Mesodermal cell (in vitro differentiated cells): ENCODE results near the gene DNAJC16. TPM values are rescaled to one million over a fixed set of nuclear protein-coding genes. Genes with fewer than 3 reads are reported as not detected.
A peak's percentile ranks its signal among the peaks of the same experiment; 100 is the strongest.
"Not testable (repeated sequence)": the region's sequence is repeated elsewhere in the genome, so short reads cannot be mapped to it uniquely, and the experiment has no call there.

Source experiments
- H3K27ac ChIP-seq: 2 replicates; pipeline ENCODE4 v1.7.0; 2013; ENCODE audit warnings: mild to moderate bottlenecking, low read depth, low read length, moderate library complexity; ENCODE audit not compliant: severe bottlenecking
- H3K36me3 ChIP-seq: 2 replicates; pipeline ENCODE4 v1.7.1; 2013; ENCODE audit warnings: mild to moderate bottlenecking, low read length, moderate library complexity; ENCODE audit not compliant: control insufficient read depth, insufficient read depth
- H3K4me1 ChIP-seq: one replicate; pipeline ENCODE4 v1.7.1; 2013; ENCODE audit warnings: mild to moderate bottlenecking, low read length; ENCODE audit not compliant: insufficient read depth, control insufficient read depth, poor library complexity, severe bottlenecking
- H3K4me3 ChIP-seq: 2 replicates; pipeline ENCODE4 v1.7.0; 2013; ENCODE audit warnings: low read length, control low read depth, mild to moderate bottlenecking; ENCODE audit not compliant: insufficient read depth, poor library complexity, severe bottlenecking; ENCODE audit errors: extremely low read depth
- H3K9me3 ChIP-seq: 2 replicates; pipeline ENCODE4 v1.7.1; 2013; ENCODE audit warnings: mild to moderate bottlenecking, low read length, moderate library complexity; ENCODE audit not compliant: control insufficient read depth
- WGBS, 2 experiments: methylation state at CpG; one replicate each; pipeline ENCODE4 v1.1.5; 2013; ENCODE audit warnings: missing lambda C conversion rate in 2 of 2; ENCODE audit not compliant: insufficient coverage in 2 of 2; 5-methylcytosine and 5-hydroxymethylcytosine counted together
- polyA plus RNA-seq, 2 experiments: library from polyadenylated mRNA; stranded (reverse); fragments of 50-300 nt; gene quantifications; one replicate each; pipeline ENCODE4 v1.2.3, GENCODE V29; 2013

Gene DNAJC16
- polyA plus RNA-seq (2013, experiment 1 of 2) = 9.5 TPM
- polyA plus RNA-seq (2013, experiment 2 of 2) = 11.8 TPM

DNA sequence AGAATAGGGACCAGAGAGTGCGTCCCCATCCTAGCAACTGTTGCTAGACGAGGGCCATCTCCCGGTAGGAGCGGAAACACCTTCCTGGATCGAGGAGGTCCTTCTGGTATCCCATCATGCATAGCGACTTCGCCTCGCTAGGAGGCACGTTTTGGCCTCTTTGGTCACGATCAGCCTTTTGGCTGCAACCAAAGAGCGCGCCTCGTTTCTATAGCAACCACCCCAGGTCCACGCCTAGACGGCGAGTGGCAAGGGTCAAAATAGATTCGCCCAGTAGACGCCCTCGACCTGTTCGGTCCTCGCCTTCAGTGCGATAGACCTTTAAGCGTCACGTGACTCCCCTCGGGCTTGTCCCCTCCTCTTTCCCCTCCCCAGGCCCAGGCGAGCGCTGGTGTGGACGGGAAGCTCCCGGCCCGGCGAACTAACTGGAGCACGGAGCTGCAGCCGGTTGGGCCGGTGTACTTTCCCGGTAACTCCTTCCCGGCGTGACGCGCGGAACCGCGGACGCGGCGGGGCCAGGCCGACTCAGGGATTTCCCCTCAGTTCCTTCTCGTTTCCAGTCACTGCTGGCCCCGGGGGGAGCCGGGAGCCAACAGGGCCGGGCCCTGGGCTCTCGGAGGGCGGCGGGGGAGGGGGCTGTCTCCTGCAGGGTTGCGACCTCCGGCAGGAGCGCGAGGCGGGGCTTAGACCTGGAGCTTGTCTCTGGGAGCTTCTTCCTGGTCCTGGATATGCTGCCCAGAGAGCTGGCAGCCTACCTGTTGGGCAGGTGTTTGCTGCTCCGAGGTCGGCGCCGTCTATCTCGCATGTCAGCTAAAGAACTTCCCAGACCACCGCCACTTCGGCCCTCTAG lies at the start of gene DNAJC16:
DNAJC16 (plus strand) TSS at position 359 of the 850 bp plus-strand sequence. CDS start 2,258 bp downstream, outside the sequence.
- 0% methylated on average over 53 to 58 of the region's 65 CpGs for WGBS, 2 experiments
- Histone ChIP-seq H3K4me3 (peak within 1 kb of the TSS; percentile 72), H3K4me1 (peaks cover 13% of the 10 kb centered on the region)

DNA sequence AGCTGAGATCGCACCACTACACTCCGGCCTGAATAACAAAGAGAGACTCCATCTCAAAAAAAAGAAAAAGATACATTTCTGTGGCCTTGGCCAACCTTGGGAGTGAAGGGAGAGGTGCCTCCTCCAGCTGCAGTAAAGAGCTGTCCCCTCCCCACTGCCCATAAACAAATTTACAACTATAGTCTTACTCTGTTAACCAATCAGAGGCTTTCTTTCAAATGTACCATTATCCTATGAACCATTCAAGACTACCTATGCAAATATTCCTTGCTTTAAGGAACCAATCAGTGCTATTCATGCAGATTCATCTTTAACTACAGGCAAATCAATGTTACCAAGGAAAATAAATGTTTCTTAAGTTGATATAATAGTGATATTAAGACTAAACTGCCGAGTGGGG lies 49.7 kb upstream of the DNAJC16 start:
- Histone ChIP-seq H3K4me1 (no peaks in the 10 kb centered on the region), H3K27ac (no peak overlapping the region), H3K36me3 (no peaks in the 10 kb centered on the region), H3K4me3 (no peak overlapping the region), H3K9me3 (no peaks in the 10 kb centered on the region)
- 83% methylated on average over 1 of the region's 3 CpGs; no CpG with 5 or more reads in 1 of the 2 experiments for WGBS, 2 experiments

More for the DNA sequence above, at the start of gene DNAJC16:
- Histone ChIP-seq H3K36me3 (peaks cover 16% of the 10 kb centered on the region), H3K27ac (peak within 1 kb of the TSS; percentile 94), H3K9me3 (no peaks in the 10 kb centered on the region)

DNA sequence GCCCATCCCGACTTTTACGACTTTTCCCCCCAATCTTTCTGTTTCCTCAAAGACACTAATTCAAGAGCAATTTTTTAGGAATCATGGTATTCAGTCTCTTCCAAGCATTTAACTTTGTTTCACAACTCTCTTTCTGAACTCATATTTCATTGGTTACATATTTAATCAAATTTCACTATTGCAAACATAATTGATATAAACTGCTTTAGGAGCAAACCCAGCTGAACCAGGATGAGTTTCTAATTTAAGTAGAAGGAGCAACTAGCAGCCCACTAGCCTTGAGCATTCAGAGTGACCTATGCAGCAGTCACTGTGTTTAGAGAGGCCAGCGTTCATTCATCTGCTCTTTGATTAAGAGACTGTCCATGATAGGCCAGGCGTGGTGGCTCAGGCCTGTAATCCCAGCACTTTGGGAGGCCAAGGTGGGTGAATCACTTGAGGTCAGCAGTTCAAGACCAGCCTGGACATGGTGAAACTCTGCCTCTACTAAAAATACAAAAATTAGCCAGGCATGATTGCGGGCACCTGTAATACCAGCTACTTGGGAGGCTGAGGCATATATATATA lies 48.9 kb upstream of the DNAJC16 start:
- no peaks in the 10 kb centered on the region for H3K4me1 ChIP-seq
- no peaks in the 10 kb centered on the region for H3K36me3 ChIP-seq
- no peak overlapping the region for H3K27ac ChIP-seq
- H3K9me3 ChIP-seq = no peaks in the 10 kb centered on the region
- H3K4me3 ChIP-seq = no peak overlapping the region
- WGBS, 2 experiments = 96% methylated on average over 3 to 4 of the region's 5 CpGs

DNA sequence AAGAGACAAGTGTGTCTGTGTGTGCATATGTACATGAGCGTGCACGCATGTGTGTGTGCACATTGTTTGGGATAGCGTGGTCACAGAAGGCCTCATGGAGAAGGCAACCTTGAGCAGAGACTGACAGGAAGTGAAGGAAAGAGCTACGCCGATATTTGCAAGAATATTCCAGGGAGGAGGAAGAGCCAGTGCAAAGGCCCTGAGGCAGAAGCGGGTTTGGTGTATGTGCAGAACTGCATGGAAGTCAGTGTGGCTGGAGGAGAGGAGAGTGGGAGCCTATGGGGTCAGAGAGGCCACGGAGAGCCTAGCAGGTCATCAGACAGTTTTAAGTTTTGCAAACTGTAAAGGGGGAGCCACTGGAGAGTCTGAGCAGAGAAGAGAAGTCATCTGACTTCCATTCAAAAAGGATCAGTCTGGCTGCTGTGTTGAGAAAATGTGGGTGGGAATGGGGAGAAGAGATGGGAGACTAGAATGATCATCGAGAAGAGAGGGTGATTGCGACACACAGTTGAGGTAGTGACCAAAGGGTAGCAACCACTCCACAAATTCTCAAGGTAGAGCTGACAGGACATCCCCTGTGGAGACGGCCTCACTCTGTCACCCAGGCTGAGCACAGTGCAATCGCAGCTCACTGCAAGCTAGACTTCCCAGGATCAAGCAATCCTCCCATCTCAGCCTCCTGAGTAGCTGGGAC lies 46.8 kb upstream of the DNAJC16 start:
- Histone ChIP-seq H3K27ac (no peak overlapping the region), H3K9me3 (no peaks in the 10 kb centered on the region), H3K36me3 (no peaks in the 10 kb centered on the region), H3K4me1 (no peaks in the 10 kb centered on the region), H3K4me3 (no peak overlapping the region)
- 90 to 91% methylated on average over 10 to 11 of the region's 11 CpGs for WGBS, 2 experiments

DNA sequence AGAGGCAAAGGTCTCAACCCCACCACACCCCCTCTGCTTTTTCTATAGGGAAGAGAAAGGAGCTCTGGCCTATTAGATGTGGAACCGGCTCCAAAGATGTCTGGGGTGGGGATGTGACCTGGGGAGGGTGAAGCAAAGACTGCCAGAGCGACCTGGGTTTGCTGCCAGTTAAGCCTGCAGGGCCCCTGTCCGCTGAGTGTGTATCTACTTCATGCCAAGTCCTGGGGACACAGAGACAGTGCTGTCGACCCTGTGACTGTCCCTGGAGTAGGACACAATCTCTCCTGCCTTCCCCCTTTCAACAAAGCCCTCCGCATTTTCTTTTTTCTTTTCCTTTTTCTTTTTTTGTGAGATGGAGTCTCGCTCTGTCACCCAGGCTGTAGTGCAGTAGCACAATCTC lies 44.2 kb upstream of the DNAJC16 start:
- H3K36me3 ChIP-seq, H3K4me3 ChIP-seq, H3K9me3 ChIP-seq, H3K4me1 ChIP-seq, H3K27ac ChIP-seq: not testable (repeated sequence)
- WGBS, 2 experiments = 79 to 95% methylated on average over 4 of the region's 6 CpGs

DNA sequence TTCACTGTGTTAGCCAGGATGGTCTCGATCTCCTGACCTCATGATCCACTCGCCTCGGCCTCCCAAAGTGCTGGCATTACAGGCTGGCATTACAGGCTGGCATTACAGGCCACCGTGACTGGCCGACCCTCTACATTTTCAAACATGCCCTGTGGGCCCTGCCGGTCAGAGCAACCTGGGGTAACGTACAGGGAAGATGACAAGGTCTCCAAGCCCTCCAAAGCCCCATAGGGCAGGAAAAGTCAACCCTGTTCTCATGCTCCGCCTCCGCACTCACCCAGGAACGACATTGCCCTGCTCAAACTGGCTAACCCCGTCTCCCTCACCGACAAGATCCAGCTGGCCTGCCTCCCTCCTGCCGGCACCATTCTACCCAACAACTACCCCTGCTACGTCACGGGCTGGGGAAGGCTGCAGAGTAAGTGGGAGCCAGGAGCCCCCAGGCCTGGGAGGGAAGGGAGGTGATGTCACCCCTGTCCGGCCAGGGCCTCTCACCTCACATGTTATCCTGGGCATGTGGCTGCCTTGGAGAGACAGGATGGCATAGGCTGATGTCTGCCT lies 43.6 kb upstream of the DNAJC16 start:
- not testable (repeated sequence) for H3K4me3 ChIP-seq, H3K27ac ChIP-seq, H3K9me3 ChIP-seq, H3K4me1 ChIP-seq, H3K36me3 ChIP-seq
- 87 to 92% methylated on average over 8 of the region's 16 CpGs for WGBS, 2 experiments

DNA sequence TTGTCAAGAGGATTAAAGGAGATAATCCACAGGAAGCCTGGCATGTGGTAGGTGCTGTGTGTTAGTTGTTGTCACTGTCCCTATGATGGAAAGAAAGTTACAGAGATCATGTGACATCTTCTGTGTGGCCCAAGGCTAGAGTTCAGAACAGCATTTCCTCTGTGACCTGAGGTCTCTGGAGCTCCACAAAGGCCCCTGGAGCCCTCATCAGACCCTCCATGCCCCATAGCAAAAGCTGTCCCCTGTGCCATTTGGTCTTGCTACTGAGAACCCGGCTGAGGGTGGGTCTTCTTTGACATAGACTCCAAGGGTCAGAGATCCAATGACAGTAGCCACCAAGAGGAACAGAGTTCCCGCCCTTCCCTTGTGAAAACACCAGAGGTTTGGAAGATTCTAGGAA lies 42.7 kb upstream of the DNAJC16 start:
- no peak overlapping the region for H3K4me3 ChIP-seq
- no peaks in the 10 kb centered on the region for H3K36me3 ChIP-seq
- H3K9me3 ChIP-seq = no peaks in the 10 kb centered on the region
- H3K4me1 ChIP-seq = no peaks in the 10 kb centered on the region
- H3K27ac ChIP-seq = no peak overlapping the region
- WGBS, 2 experiments = 88 to 100% methylated on average over 1 of the region's 2 CpGs

DNA sequence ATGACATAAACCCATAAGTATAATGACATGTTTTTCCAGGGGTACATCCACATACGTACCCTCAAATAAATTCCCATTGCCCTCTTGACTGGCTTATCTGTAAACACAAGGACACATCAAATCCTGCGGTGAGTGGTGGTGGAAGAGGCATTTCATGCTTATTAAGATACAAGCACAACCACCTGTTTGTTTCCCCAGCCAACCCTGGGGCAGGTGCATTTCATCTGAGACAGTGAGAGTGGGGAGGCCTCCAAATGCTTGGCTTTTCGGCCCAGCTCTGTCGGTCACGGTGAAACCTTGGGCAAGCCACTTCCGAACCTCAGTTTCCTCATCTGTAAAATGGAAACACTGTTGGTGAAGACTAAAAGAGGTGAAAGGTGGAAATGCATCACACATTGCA lies 42.2 kb upstream of the DNAJC16 start:
- no CpG with 5 or more reads among the region's 6 CpGs for WGBS, 2 experiments
- not testable (repeated sequence) for H3K4me3 ChIP-seq, H3K27ac ChIP-seq, H3K9me3 ChIP-seq, H3K36me3 ChIP-seq, H3K4me1 ChIP-seq

DNA sequence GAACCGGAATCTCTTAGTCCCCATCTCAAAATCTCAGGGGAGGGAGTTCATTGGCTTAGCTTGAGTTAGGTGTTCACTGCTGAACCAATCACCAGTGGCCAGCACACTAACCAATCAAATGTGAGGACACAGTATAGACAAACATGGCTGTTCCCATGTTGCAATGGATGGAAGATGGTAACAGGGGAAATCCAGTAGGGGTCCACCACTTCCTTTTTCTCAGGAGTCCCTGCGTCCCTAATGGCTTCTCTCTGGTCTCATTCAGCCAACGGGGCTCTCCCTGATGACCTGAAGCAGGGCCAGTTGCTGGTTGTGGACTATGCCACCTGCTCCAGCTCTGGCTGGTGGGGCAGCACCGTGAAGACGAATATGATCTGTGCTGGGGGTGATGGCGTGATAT lies 41.0 kb upstream of the DNAJC16 start:
- 94 to 99% methylated on average over 5 to 6 of the region's 6 CpGs for WGBS, 2 experiments
- H3K27ac ChIP-seq = no peak overlapping the region
- no peaks in the 10 kb centered on the region for H3K4me1 ChIP-seq
- H3K9me3 ChIP-seq = no peaks in the 10 kb centered on the region
- H3K36me3 ChIP-seq = no peaks in the 10 kb centered on the region
- H3K4me3 ChIP-seq = no peak overlapping the region

DNA sequence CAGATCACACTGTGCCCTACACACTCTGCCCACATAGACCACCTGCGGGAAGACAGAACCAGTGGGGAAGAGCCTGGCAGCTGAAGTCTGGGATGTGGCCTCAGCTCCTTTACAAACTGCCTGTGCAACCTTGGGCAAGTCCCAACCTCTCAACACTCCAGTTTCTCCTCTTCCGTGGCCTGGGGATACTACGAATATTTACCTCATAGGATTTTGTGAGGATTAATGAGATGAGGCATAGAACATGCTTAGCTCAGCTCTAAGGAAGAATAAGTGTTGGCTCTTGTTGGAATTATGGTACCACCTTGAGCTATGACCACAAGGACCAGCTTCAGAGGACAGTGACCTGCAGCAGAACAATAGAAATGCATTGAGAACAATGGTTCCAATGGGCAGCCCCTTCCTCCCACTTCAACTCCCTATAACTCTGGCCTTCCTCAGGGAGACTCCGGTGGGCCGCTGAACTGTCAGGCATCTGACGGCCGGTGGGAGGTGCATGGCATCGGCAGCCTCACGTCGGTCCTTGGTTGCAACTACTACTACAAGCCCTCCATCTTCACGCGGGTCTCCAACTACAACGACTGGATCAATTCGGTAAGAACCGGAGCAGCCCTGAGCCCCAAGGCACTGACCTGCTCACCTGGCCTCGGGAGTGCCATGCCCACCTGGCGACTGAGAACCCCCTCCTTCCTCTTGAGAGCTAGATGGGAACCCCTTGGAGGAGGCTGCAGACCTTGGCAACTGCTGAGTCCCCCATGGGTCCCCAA lies 39.6 kb upstream of the DNAJC16 start:
- H3K27ac ChIP-seq, H3K4me1 ChIP-seq, H3K4me3 ChIP-seq, H3K9me3 ChIP-seq, H3K36me3 ChIP-seq: not testable (repeated sequence)
- WGBS, 2 experiments = 95 to 98% methylated on average over 7 to 12 of the region's 17 CpGs
